Measurements from ENCODE around the gene TSPAN5.

Gene TSPAN5

GRCh38 chr4:98653890-98654867 lies 4.2 kb downstream of the TSPAN5 start (continued):
- TF ChIP-seq ZNF518A (tag by site-specific recombination; conservative IDR thresholded peaks at IDR 0.05; ENCODE audit: low read depth) (no peak), ZNF596 (tag by site-specific recombination; IDR thresholded peaks at IDR 0.05) (no peak), ZNF707 (tag by site-specific recombination; IDR thresholded peaks at IDR 0.05) (no peak), ZNF175 (tag by site-specific recombination; IDR thresholded peaks at IDR 0.05) (no peak), ZNF214 (tag by site-specific recombination; IDR thresholded peaks at IDR 0.05; ENCODE audit: borderline replicate concordance) (no peak)

- H3K36me3 ChIP-seq (ENCODE audit: control insufficient read depth in 2 of 2, insufficient read depth in 1 of 2, low read length in 2 of 2) = no peaks in the 10 kb centered on the region
- H3K4me3 ChIP-seq (ENCODE audit: low read depth, low read length) = no peak overlapping the region
- H3K9me3 ChIP-seq (ENCODE audit: control insufficient read depth, insufficient read depth, low read depth, low read length) = no peaks in the 10 kb centered on the region
- no peaks in the 10 kb centered on the region for H3K4me1 ChIP-seq (ENCODE audit: control insufficient read depth, insufficient read depth, low read length)
- H3K27ac ChIP-seq (ENCODE audit: extremely low read depth, low read depth, low read length) = no peak overlapping the region
- CTCF ChIA-PET = interaction anchor here (0.7 kb wide), 1 partner anchor 508 kb away, joined by 5 read pairs; no protein-coding TSS in a partner anchor
- TF ChIP-seq PRDM1 (tag by site-specific recombination; IDR thresholded peaks at IDR 0.05) (0 out of 2 replicates have a peak, but pooled peaks have one; percentile 19), ZNF391 (tag by site-specific recombination; IDR thresholded peaks at IDR 0.05; ENCODE audit: borderline replicate concordance, low read depth) (no peak)
- POLR2A ChIA-PET = no interaction called here
Observed at GRCh38 chr4:98652996-98653395, 5.4 kb downstream of the TSPAN5 start.

DNA sequence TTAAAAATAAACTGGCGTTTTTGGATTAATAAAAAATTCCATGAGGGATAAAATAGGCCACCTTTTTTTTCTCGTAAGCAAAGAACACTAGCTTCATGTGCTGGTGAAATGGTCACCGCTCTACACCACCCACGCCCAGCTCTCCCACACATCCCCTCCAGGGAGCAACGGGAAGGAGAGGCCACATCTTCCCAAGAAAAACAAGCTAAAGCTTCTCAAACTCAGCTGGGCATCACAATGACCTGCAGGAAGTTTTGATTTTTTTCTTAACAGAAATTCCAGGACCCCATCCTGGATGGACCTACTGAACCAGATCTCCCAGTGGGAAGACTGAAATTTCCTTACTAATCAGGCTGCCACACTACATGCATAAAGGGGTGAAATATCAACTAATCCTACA lies 9.8 kb downstream of the TSPAN5 start:
- TF ChIP-seq ZBTB7A (tag by site-specific recombination; IDR thresholded peaks at IDR 0.05; ENCODE audit: low read depth) = no peak
- no peak for TF ChIP-seq IKZF3 (tag by site-specific recombination; IDR thresholded peaks at IDR 0.05)
- TF ChIP-seq ZNF658 (tag by site-specific recombination; IDR thresholded peaks at IDR 0.05) = no peak
- TF ChIP-seq EGR2 (tag by site-specific recombination; IDR thresholded peaks at IDR 0.05; ENCODE audit: low read depth) = peak; percentile 34; the same call in 1 of the 2 replicates
- peak; percentile 74 for TF ChIP-seq ZFHX2 (tag by site-specific recombination; conservative IDR thresholded peaks at IDR 0.05)
- TF ChIP-seq ZNF626 (tag by site-specific recombination; IDR thresholded peaks at IDR 0.05) = no peak
- POLR2A ChIA-PET = no interaction called here
- Histone ChIP-seq H3K9me3 (ENCODE audit: control insufficient read depth, insufficient read depth, low read depth, low read length) (no peaks in the 10 kb centered on the region), H3K27ac (ENCODE audit: extremely low read depth, low read depth, low read length) (no peak overlapping the region), H3K36me3 (ENCODE audit: control insufficient read depth in 2 of 2, insufficient read depth in 1 of 2, low read length in 2 of 2) (no peaks in the 10 kb centered on the region), H3K4me3 (ENCODE audit: low read depth, low read length) (no peak overlapping the region), H3K4me1 (ENCODE audit: control insufficient read depth, insufficient read depth, low read length) (no peaks in the 10 kb centered on the region)
- CTCF ChIA-PET = no interaction called here

GRCh38 chr4:98646422-98646821 lies 12.0 kb downstream of the TSPAN5 start:
- ChIA-PET POLR2A (no interaction called here), CTCF (no interaction called here)
- Histone ChIP-seq H3K9me3 (ENCODE audit: control insufficient read depth, insufficient read depth, low read depth, low read length) (no peaks in the 10 kb centered on the region), H3K27ac (ENCODE audit: extremely low read depth, low read depth, low read length) (no peak overlapping the region), H3K4me3 (ENCODE audit: low read depth, low read length) (no peak overlapping the region), H3K36me3 (ENCODE audit: control insufficient read depth in 2 of 2, insufficient read depth in 1 of 2, low read length in 2 of 2) (no peaks in the 10 kb centered on the region), H3K4me1 (ENCODE audit: control insufficient read depth, insufficient read depth, low read length) (no peaks in the 10 kb centered on the region)
- no peak for TF ChIP-seq HOXC10 (CRISPR knock-in tag; IDR thresholded peaks at IDR 0.05)
- TF ChIP-seq ZNF221 (tag by site-specific recombination; IDR thresholded peaks at IDR 0.05; ENCODE audit: borderline replicate concordance) = no peak
- TF ChIP-seq INSM2 (tag by site-specific recombination; IDR thresholded peaks at IDR 0.05) = no peak
- no peak for TF ChIP-seq ZNF843 (tag by site-specific recombination; IDR thresholded peaks at IDR 0.05)
- no peak for TF ChIP-seq ZXDB (tag by site-specific recombination; IDR thresholded peaks at IDR 0.05)
- TF ChIP-seq ZNF157 (tag by site-specific recombination; IDR thresholded peaks at IDR 0.05) = no peak
- no peak for TF ChIP-seq ZNF596 (tag by site-specific recombination; IDR thresholded peaks at IDR 0.05)
- TF ChIP-seq ZNF785 (tag by site-specific recombination; IDR thresholded peaks at IDR 0.05) = no peak
- no peak for TF ChIP-seq ZBTB48 (tag by site-specific recombination; IDR thresholded peaks at IDR 0.05)
- TF ChIP-seq ZNF211 (tag by site-specific recombination; IDR thresholded peaks at IDR 0.05; ENCODE audit: low read depth) = no peak
- no peak for TF ChIP-seq ZNF184 (tag by site-specific recombination; IDR thresholded peaks at IDR 0.05)
- no peak for TF ChIP-seq ZNF146 (tag by site-specific recombination; IDR thresholded peaks at IDR 0.05)

Measured in HEK293 (cell line).